A549 (cell line): ENCODE data around the gene IGFALS.

Source experiments
- BHLHE40 ChIP-seq: IDR thresholded peaks from 2 replicates; pipeline ENCODE4 v1.6.1; 2012; ENCODE audit warnings: low read depth, low read length, inconsistent platforms
- CBX2 ChIP-seq: fragments of 200-600 bp; sonication (generic); IDR thresholded peaks from 2 replicates; pipeline ENCODE4 v1.6.1; 2016; ENCODE audit warnings: low read depth, mild to moderate bottlenecking, borderline replicate concordance
- GATA3 ChIP-seq: IDR thresholded peaks from 2 replicates; pipeline ENCODE4 v1.6.1; 2012; ENCODE audit warnings: borderline replicate concordance
- POLR2A ChIP-seq: IDR thresholded peaks from 2 replicates; pipeline ENCODE4 v1.6.1; 2012; ENCODE audit warnings: mild to moderate bottlenecking, low read length
- TF ChIP-seq, protein P1 (sequence below): fragments of >200 bp; sonication (Bioruptor Twin); formaldehyde crosslinking; IDR thresholded peaks from 3 replicates; pipeline ENCODE4 v1.5.1; 2016

DNA sequence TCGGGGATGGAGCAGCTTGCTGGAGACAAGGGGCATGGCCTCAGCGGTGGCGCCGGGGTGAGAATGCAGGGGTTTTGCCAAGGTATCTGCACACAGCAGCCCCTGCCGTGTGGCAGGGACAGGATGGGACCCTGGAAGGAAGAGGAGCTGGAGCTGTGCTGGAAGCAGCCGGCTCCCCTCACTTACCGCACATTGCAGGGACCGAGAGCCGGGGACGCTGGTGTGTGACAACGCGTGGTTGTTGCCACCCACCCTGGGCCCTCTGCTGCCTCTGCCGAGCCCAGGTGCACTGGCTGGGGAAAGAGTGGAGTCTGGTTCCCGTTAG, 7.7 kb downstream of the IGFALS start:
- no peak for TF ChIP-seq POLR2A
- TF ChIP-seq GATA3 = no peak
- TF ChIP-seq, protein P1, sequence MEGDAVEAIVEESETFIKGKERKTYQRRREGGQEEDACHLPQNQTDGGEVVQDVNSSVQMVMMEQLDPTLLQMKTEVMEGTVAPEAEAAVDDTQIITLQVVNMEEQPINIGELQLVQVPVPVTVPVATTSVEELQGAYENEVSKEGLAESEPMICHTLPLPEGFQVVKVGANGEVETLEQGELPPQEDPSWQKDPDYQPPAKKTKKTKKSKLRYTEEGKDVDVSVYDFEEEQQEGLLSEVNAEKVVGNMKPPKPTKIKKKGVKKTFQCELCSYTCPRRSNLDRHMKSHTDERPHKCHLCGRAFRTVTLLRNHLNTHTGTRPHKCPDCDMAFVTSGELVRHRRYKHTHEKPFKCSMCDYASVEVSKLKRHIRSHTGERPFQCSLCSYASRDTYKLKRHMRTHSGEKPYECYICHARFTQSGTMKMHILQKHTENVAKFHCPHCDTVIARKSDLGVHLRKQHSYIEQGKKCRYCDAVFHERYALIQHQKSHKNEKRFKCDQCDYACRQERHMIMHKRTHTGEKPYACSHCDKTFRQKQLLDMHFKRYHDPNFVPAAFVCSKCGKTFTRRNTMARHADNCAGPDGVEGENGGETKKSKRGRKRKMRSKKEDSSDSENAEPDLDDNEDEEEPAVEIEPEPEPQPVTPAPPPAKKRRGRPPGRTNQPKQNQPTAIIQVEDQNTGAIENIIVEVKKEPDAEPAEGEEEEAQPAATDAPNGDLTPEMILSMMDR = no peak
- no peak for TF ChIP-seq BHLHE40
- no peak for TF ChIP-seq CBX2
